T-helper 1 cell treated with Interleukin-12 subunit alpha and Interleukin-12 subunit beta and Interleukin-4 antibody, amounts not matched to agents 30 μg/mL and 1 μg/mL, for 36 hours (primary cell): Measurements from ENCODE around the gene CREB3L1.
A peak's percentile ranks its signal among the peaks of the same experiment; 100 is the strongest.

Experiments used
- H3K27ac Mint-ChIP-seq: one replicate; pipeline ENCODE4 v1.8.0; 2021; ENCODE audit warnings: mild to moderate bottlenecking, mixed read lengths
- H3K27me3 Mint-ChIP-seq: one replicate; pipeline ENCODE4 v1.8.0; 2021; ENCODE audit warnings: low read depth, mixed read lengths
- H3K36me3 Mint-ChIP-seq: one replicate; pipeline ENCODE4 v1.8.0; 2021; ENCODE audit warnings: low read depth, mixed read lengths
- H3K4me1 Mint-ChIP-seq: one replicate; pipeline ENCODE4 v1.8.0; 2021; ENCODE audit warnings: low read depth, mixed read lengths
- H3K4me3 Mint-ChIP-seq: one replicate; pipeline ENCODE4 v1.8.0; 2021; ENCODE audit warnings: mild to moderate bottlenecking, moderate library complexity, mixed read lengths
- H3K9me3 Mint-ChIP-seq: one replicate; pipeline ENCODE4 v1.8.0; 2021; ENCODE audit warnings: mixed read lengths

The CREB3L1 gene

DNA sequence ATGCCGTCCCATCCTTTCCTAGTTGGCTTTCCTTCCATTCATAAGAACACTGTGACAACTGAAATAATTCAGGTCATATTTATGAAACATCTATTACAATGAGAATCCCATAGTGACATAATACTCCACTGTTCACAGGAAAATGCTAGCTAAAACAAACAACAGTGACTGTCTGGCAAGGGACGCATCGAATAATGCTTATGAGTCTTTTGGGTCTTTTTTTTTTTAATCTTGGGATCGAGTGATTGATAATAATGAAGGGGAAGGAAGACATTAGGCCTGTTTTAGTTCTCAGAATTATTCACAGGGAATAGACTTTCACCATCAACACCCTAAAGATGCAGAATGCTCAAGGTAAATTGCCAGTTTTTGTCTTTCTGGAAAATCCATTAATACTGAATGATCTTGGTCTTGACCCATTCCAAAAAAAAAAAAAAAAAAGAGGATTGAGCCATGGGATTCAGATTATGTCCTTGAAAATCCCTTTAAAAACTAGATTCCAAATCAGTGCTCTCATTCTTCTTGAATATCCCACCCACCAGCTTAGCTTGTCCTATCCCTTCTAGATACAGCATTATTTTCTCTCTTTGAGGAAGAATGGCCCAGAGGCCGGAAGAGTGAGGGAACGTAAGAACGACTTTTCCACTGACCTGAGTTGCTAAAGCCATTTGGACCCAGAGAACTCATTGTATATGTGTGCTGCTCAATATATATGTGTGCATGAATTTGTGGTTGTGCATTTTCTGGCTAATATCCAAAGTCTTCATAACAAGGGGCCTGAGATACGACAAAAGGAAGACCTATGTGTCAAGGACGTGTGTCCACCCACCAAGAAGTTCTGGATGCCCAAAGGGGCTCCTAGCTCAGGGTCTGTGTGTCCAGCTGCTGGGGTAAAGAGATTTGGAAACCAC, 35.2 kb upstream of the CREB3L1 start:
- no peaks in the 10 kb centered on the region for H3K27me3 Mint-ChIP-seq
- no peaks in the 10 kb centered on the region for H3K9me3 Mint-ChIP-seq
- peak overlapping the region; percentile 86 for H3K4me3 Mint-ChIP-seq
- H3K27ac Mint-ChIP-seq: peak overlapping the region; percentile 68
- H3K36me3 Mint-ChIP-seq: no peaks in the 10 kb centered on the region
- H3K4me1 Mint-ChIP-seq: peaks cover 37% of the 10 kb centered on the region

- Mint-ChIP-seq H3K27me3 (no peaks in the 10 kb centered on the region), H3K4me3 (peak overlapping the region; percentile 86), H3K27ac (peak overlapping the region; percentile 68), H3K4me1 (peaks cover 32% of the 10 kb centered on the region), H3K9me3 (no peaks in the 10 kb centered on the region), H3K36me3 (no peaks in the 10 kb centered on the region)
Measured at GRCh38 chr11:46242952-46243795, 34.3 kb upstream of the CREB3L1 start.

DNA sequence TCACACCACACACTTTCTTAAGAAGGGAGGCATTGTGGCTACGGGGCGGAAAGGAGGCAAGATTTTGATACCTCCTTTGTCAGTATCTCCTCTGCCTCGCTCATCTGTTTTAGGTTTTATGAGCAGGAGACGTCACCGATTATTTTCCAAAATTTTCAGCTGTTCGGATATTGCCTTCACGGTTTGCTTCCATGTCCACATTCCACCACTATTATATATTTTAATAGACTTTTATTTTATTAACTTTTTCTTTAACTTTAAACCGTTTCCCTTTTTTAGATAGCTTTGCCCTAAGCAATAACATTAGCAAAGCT, 33.7 kb upstream of the CREB3L1 start:
- no peaks in the 10 kb centered on the region for H3K9me3 Mint-ChIP-seq
- peak overlapping the region; percentile 68 for H3K27ac Mint-ChIP-seq
- peak overlapping the region; percentile 86 for H3K4me3 Mint-ChIP-seq
- H3K27me3 Mint-ChIP-seq: no peaks in the 10 kb centered on the region
- no peaks in the 10 kb centered on the region for H3K36me3 Mint-ChIP-seq
- H3K4me1 Mint-ChIP-seq: peaks cover 29% of the 10 kb centered on the region

- H3K9me3 Mint-ChIP-seq: no peaks in the 10 kb centered on the region
- H3K4me1 Mint-ChIP-seq: peaks cover 26% of the 10 kb centered on the region
- no peaks in the 10 kb centered on the region for H3K27me3 Mint-ChIP-seq
- H3K4me3 Mint-ChIP-seq: no peak overlapping the region
- H3K36me3 Mint-ChIP-seq: no peaks in the 10 kb centered on the region
- H3K27ac Mint-ChIP-seq: no peak overlapping the region
Measured at GRCh38 chr11:46246521-46246920, 30.9 kb upstream of the CREB3L1 start.

DNA sequence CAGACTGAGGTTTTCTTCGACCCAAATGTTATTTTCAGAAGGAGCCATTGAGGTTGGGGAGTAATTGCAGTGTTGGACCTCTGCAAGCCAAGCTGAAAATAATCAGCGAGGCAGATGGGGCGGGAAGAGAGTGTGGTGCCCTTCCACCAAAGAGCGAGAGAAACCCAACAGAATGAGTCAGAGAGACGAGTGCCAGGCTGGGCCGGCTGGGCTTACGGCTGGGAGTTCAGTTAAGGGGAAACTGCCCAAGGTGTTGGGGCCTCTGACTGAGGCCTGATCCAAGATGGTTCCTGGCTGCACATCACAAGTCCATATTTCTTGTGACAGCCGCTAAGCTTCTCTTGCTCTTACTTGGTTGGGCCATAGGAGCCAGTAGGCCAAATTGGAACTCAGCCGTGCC, 30.4 kb upstream of the CREB3L1 start:
- Mint-ChIP-seq H3K27me3 (peaks cover under 1% of the 10 kb centered on the region), H3K27ac (no peak overlapping the region), H3K4me1 (peaks cover 22% of the 10 kb centered on the region), H3K4me3 (no peak overlapping the region), H3K9me3 (no peaks in the 10 kb centered on the region), H3K36me3 (no peaks in the 10 kb centered on the region)

- Mint-ChIP-seq H3K4me1 (peaks cover 16% of the 10 kb centered on the region), H3K9me3 (no peaks in the 10 kb centered on the region), H3K27me3 (peaks cover 4% of the 10 kb centered on the region), H3K36me3 (no peaks in the 10 kb centered on the region), H3K4me3 (no peak overlapping the region), H3K27ac (no peak overlapping the region)
Measured at GRCh38 chr11:46247659-46248058, 29.8 kb upstream of the CREB3L1 start.

GRCh38 chr11:46248289-46249102, 29.0 kb upstream of the CREB3L1 start:
- no peak overlapping the region for H3K4me3 Mint-ChIP-seq
- no peak overlapping the region for H3K27ac Mint-ChIP-seq
- peaks cover 4% of the 10 kb centered on the region for H3K27me3 Mint-ChIP-seq
- H3K36me3 Mint-ChIP-seq: no peaks in the 10 kb centered on the region
- no peaks in the 10 kb centered on the region for H3K9me3 Mint-ChIP-seq
- peaks cover 8% of the 10 kb centered on the region for H3K4me1 Mint-ChIP-seq

DNA sequence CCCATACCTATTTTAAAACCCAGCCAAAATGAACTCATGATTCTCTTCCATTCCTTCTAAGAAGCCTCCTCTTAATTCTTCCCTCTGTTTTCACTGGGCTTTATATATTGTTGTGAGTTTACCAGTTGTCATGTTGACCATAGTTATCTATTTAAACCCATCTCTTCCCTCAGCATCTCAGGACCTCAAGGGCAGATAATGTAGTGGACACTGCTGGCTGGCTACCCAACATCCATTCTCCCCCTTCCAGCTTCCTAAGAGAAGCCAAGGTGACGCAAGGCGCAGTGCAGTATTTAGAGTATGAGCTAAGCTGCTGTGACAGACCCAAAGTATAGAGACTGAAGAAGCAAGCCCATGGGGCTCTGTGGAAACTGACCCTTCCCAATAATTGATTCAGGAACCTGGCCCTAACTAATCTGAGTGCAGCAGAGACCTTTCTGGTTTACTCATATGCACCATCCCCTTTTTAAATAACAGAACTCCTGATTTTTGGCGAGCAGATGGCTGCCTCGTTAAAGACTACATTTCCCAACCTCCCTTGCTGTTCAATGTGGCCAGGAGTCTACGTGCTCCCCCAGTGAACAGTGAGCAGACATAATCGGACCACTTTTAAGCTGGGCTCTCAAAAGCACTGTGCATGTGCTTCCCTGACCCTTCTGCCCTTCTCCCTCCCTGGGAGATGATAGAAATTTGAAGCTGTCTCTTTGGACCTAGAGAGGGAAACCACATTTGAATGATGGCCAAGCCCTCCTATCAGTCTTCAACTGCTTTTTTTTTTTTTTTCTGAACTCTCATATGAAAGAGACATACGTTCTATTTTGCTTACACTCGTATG, 28.1 kb upstream of the CREB3L1 start:
- Mint-ChIP-seq H3K27ac (no peak overlapping the region), H3K4me1 (peaks cover 8% of the 10 kb centered on the region), H3K4me3 (no peak overlapping the region), H3K9me3 (no peaks in the 10 kb centered on the region), H3K36me3 (no peaks in the 10 kb centered on the region), H3K27me3 (peaks cover 4% of the 10 kb centered on the region)

DNA sequence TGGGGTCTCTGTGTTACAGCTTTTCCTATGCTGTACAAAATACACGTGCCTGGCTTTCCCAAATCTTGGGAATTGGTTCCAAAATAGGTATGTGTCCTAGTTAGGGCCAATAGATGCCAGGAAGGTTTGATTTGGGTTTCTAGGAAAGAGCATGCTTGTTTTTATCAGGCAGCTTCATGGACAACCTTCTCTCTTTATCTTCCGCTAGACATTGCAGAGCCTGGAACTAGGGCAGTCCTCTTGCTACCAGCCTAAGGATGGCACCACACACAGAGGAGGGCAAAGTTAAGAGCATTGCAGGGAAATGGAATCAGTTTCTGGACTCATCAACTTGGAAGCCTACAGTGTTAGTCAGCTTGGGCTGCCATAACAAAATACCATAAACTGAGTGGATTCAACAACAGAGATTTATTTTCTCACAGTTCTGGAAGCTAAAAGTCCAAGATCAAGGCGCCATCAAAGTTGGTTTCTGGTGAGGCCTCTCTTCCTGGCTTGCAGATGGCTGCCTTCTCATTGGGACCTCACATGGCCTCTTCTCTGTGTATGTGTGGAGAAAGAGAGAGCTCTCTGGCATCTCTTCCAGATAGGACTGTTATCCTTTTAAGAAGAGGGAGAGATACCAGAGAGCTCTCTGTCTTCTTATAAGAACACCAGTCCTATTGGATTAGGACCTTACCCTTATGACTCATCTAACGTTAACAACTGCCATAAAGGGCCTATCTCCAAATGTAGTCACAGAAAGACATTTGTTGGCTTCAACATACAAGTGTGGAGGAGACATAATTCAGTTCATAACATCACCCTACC, 27.3 kb upstream of the CREB3L1 start:
- Mint-ChIP-seq H3K27ac (no peak overlapping the region), H3K27me3 (peaks cover 7% of the 10 kb centered on the region), H3K9me3 (no peaks in the 10 kb centered on the region), H3K4me1 (peaks cover 8% of the 10 kb centered on the region), H3K36me3 (no peaks in the 10 kb centered on the region), H3K4me3 (no peak overlapping the region)

GRCh38 chr11:46250745-46251052, 26.8 kb upstream of the CREB3L1 start:
- H3K36me3 Mint-ChIP-seq: no peaks in the 10 kb centered on the region
- peaks cover 8% of the 10 kb centered on the region for H3K4me1 Mint-ChIP-seq
- H3K9me3 Mint-ChIP-seq: no peaks in the 10 kb centered on the region
- peaks cover 7% of the 10 kb centered on the region for H3K27me3 Mint-ChIP-seq
- H3K27ac Mint-ChIP-seq: no peak overlapping the region
- no peak overlapping the region for H3K4me3 Mint-ChIP-seq

GRCh38 chr11:46251954-46252353, 25.5 kb upstream of the CREB3L1 start:
- Mint-ChIP-seq H3K4me3 (no peak overlapping the region), H3K4me1 (peaks cover 8% of the 10 kb centered on the region), H3K27me3 (peaks cover 10% of the 10 kb centered on the region), H3K36me3 (no peaks in the 10 kb centered on the region), H3K27ac (no peak overlapping the region), H3K9me3 (no peaks in the 10 kb centered on the region)

GRCh38 chr11:46252373-46252914, 25.0 kb upstream of the CREB3L1 start:
- Mint-ChIP-seq H3K27ac (no peak overlapping the region), H3K4me1 (peaks cover 8% of the 10 kb centered on the region), H3K9me3 (no peaks in the 10 kb centered on the region), H3K27me3 (peaks cover 10% of the 10 kb centered on the region), H3K36me3 (no peaks in the 10 kb centered on the region), H3K4me3 (no peak overlapping the region)
